ENCODE measurements around the gene A2M. TPM values are rescaled to one million over a fixed set of nuclear protein-coding genes. Genes with fewer than 3 reads are reported as not detected.
A peak's percentile ranks its signal among the peaks of the same experiment; 100 is the strongest.

A2M gene
- total RNA-seq, 2 donors from 2014 or later = 0.26 to 0.28 TPM

GRCh38 chr12:9132008-9132535 lies 16.4 kb upstream of the A2M start:
- H3K4me3 Mint-ChIP-seq = no peak overlapping the region
- no peaks in the 10 kb centered on the region for H3K9me3 Mint-ChIP-seq
- H3K27me3 Mint-ChIP-seq = no peaks in the 10 kb centered on the region
- H3K4me1 Mint-ChIP-seq = peaks cover 3% of the 10 kb centered on the region
- H3K27ac Mint-ChIP-seq = no peak overlapping the region
- no peaks in the 10 kb centered on the region for H3K36me3 Mint-ChIP-seq (ENCODE audit: low read depth)
- ATAC-seq (replicated peaks) = peak; percentile 35

GRCh38 chr12:9130244-9130643 lies 14.5 kb upstream of the A2M start:
- Mint-ChIP-seq H3K27me3 (no peaks in the 10 kb centered on the region), H3K4me3 (no peak overlapping the region), H3K9me3 (no peaks in the 10 kb centered on the region), H3K27ac (no peak overlapping the region), H3K4me1 (peaks cover 3% of the 10 kb centered on the region), H3K36me3 (ENCODE audit: low read depth) (no peaks in the 10 kb centered on the region)
- ATAC-seq (replicated peaks) = no peak

DNA sequence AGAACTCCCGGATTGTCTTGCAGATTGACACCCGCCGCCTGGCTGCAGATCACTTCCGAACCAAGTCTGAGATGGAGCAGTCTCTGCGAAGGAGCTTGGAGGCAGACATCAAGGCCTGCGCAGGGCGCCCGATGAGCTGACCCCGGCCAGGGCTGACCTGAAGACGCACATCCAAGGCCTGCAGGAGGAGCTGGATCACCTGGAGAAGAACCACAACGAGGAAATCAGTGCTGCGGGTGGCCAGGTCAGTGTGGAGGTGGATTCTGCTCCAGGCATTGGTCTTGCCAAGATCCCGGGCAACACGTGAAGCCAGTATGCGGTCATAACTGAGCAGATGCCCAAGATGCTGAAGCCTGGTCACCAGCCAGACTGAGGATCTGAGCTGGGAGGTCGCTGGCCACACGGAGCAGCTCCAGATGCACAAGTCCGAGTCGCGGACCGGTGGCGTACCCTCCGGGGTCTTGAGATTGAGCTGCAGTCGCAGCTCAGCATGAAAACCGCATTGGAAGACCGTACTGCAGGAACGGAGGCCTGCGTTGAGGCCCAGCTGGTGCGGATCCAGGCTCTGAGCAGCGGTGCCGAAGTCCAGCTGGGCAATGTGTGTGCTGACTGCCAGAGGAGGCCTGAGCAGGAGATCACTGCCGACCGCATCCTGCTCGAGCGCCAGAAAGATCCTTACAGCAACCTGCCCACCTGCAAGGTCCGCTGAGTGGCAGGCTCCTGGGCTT lies 12.4 kb upstream of the A2M start:
- H3K36me3 Mint-ChIP-seq (ENCODE audit: low read depth) = no peaks in the 10 kb centered on the region

DNA sequence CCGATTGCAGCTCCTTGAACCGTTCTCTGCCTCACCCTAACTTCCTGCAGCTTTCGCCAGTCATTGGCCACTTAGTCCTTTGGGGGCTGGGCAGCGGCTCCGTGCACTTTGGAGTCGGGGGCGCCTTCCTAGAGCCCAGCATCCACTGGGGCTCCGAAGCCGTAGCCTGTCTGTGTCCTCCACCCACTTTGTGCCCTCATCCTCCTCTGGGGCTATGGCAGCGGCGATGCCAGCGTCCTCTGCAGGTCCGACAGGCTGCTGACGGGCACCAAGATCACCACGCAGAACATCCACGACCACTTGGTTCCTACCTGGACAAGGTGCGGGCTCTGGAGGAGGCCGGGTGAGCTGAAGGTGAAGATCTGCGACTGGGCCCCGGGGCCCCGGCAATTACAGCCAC lies 11.8 kb upstream of the A2M start:
- no peaks in the 10 kb centered on the region for H3K36me3 Mint-ChIP-seq (ENCODE audit: low read depth)
- no peaks in the 10 kb centered on the region for H3K27me3 Mint-ChIP-seq
- H3K27ac Mint-ChIP-seq = no peak overlapping the region
- H3K9me3 Mint-ChIP-seq = no peaks in the 10 kb centered on the region
- no peak overlapping the region for H3K4me3 Mint-ChIP-seq
- no peak for ATAC-seq (replicated peaks)
- peaks cover 3% of the 10 kb centered on the region for H3K4me1 Mint-ChIP-seq

More for the DNA sequence above, 12.4 kb upstream of the A2M start:
- Mint-ChIP-seq H3K27me3 (no peaks in the 10 kb centered on the region), H3K4me3 (no peak overlapping the region), H3K4me1 (peaks cover 3% of the 10 kb centered on the region), H3K27ac (no peak overlapping the region), H3K9me3 (no peaks in the 10 kb centered on the region)
- ATAC-seq (replicated peaks) = no peak

DNA sequence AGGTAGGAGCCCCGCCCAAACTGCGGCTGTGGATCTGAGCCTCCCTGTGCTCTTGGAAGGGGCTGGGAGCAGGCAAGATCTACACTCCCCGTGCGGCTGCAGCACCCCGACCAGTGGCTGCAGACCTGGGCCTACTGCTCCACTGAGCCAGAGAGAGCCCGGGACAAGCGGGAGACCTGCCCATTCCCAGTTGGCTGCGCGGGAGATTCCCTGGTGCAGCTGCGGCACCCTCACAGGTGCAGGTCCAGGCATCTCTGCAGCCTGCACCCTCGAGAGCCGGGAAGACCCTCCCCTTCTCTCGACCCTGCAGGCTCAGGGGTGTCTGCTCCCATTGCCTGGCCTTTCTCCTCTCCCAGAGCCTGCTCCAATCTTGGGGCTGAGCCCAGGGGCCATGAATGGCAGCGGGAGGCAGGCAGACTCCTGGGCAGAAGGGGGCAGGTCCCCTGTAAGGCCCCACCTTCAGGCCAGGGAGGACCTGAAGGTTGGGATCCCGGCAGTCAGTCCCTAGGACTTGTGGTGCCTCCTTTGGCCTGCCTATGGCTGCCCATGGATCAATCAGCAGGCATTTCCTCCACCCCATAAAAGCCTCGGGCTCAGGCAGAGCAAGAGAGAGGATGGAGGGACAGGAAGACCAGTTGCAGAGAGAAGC lies 8.8 kb upstream of the A2M start:
- Mint-ChIP-seq H3K27ac (no peak overlapping the region), H3K4me3 (no peak overlapping the region), H3K36me3 (ENCODE audit: low read depth) (no peaks in the 10 kb centered on the region), H3K4me1 (no peaks in the 10 kb centered on the region), H3K27me3 (no peaks in the 10 kb centered on the region), H3K9me3 (no peaks in the 10 kb centered on the region)
- ATAC-seq (replicated peaks) = no peak

DNA sequence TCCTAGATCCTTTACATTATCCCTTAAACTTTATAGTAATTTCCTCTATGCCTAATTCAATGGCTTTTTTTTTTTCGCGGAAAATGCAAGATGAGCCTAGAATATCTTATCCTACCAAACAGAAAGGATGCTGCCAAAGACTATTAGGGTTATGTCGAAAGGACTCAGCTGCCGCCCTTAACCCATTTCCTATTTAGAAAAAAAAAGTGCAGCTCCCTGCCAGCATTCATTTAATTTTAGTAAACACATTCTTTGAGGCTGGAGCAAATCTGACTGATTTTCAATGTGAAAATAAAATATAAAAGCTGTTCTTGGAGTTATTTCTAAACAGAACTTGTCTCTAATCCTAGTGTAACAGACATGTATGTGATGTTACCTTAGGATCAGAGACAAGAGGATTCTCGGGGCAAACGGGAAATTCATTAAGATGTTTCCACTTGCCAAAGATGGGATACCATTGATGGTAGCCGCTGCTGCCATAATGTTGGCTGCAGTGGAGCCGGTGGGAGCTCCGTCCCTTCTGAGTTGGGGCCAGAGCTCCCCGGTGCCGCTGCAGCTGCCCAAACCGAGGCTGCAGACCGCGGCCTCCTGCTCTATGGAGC lies 8.2 kb upstream of the A2M start:
- Mint-ChIP-seq H3K4me1 (no peaks in the 10 kb centered on the region), H3K9me3 (no peaks in the 10 kb centered on the region), H3K27ac (no peak overlapping the region), H3K36me3 (ENCODE audit: low read depth) (no peaks in the 10 kb centered on the region), H3K27me3 (no peaks in the 10 kb centered on the region), H3K4me3 (no peak overlapping the region)
- no peak for ATAC-seq (replicated peaks)

DNA sequence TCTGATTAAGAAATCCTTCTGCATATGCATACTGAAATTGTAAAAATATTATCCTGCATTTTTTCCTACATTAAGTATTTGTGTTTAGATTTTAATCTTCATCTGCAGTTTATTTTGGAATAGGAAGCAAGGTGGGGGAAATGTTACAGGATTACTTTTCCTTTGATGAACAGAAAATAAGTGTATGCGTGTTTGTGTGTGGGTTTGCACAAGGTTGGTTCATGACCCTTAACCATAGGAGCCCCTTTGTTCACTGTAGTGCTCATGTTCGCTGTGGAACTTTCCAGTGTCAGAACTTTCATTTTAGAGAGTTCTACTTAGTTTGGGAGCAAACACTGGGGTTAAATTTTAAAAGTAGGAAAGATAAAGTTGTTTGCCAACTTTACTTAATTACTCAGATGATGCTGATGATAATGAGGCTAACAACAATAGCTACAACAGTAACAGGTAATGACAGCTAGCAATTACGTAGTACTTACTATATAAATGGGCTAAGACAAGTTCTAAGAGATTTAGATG lies 6.4 kb upstream of the A2M start:
- H3K27me3 Mint-ChIP-seq = no peaks in the 10 kb centered on the region
- no peak overlapping the region for H3K4me3 Mint-ChIP-seq
- no peaks in the 10 kb centered on the region for H3K36me3 Mint-ChIP-seq (ENCODE audit: low read depth)
- no peak overlapping the region for H3K27ac Mint-ChIP-seq
- H3K9me3 Mint-ChIP-seq = no peaks in the 10 kb centered on the region
- peaks cover 4% of the 10 kb centered on the region for H3K4me1 Mint-ChIP-seq
- no peak for ATAC-seq (replicated peaks)

GRCh38 chr12:9120487-9121184 lies 4.9 kb upstream of the A2M start:
- Mint-ChIP-seq H3K36me3 (ENCODE audit: low read depth) (no peaks in the 10 kb centered on the region), H3K27ac (no peak overlapping the region)
- no peak for ATAC-seq (replicated peaks)

DNA sequence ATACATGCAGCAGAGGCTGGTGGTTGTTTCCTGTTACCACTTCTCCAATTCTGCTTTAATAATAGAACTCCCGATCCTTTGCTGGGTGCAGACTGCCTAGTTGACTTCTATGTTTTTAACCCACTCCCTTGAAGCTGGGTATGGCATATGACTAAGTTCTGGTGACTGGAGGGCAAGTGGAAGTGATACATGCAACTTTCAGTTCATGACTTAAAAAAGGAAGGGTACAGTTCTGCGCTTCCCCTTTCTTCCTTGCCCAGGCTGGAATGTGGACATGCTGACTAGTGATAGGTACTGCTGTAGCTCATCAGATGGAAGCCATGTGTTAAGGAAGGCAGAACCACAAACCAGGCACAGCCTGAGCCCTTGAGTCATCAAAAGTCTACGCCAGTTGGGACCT lies 2.4 kb upstream of the A2M start:
- no peak overlapping the region for H3K4me3 Mint-ChIP-seq
- H3K4me1 Mint-ChIP-seq = peaks cover 12% of the 10 kb centered on the region
- H3K27me3 Mint-ChIP-seq = no peaks in the 10 kb centered on the region
- H3K27ac Mint-ChIP-seq = no peak overlapping the region
- H3K36me3 Mint-ChIP-seq (ENCODE audit: low read depth) = peaks cover 3% of the 10 kb centered on the region
- peak; percentile 95 for ATAC-seq (replicated peaks)
- H3K9me3 Mint-ChIP-seq = no peaks in the 10 kb centered on the region

More at GRCh38 chr12:9120487-9121184, 4.9 kb upstream of the A2M start:
- Mint-ChIP-seq H3K4me1 (peaks cover 12% of the 10 kb centered on the region), H3K4me3 (no peak overlapping the region), H3K9me3 (no peaks in the 10 kb centered on the region), H3K27me3 (no peaks in the 10 kb centered on the region)

DNA sequence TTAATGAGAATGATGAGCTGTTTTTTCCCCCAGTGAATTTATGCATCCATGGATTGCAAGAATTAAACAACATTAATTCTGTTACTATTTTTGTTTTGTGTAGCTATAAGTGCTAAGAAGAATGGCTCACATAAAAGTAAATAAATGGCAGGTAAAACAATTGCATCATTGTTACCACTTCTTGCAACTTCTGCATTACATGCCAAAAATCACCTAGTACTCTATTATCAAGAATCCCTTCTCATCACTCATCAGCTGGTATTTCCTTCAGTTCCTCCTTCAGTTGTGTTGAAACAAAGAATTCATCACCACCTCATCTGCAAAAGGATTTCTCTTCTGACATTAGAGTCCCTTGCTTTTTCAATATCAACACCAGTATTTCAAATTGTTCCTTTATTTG lies 773 bp downstream of the A2M start:
- no peak overlapping the region for H3K4me3 Mint-ChIP-seq
- ATAC-seq (replicated peaks) = no peak
- peaks cover 5% of the 10 kb centered on the region for H3K36me3 Mint-ChIP-seq (ENCODE audit: low read depth)
- peaks cover 12% of the 10 kb centered on the region for H3K4me1 Mint-ChIP-seq
- H3K27me3 Mint-ChIP-seq = no peaks in the 10 kb centered on the region
- H3K9me3 Mint-ChIP-seq = no peaks in the 10 kb centered on the region
- H3K27ac Mint-ChIP-seq = no peak overlapping the region

- H3K9me3 Mint-ChIP-seq = no peaks in the 10 kb centered on the region
- ATAC-seq (replicated peaks) = no peak
These were observed 1.8 kb downstream of the A2M start for GRCh38 chr12:9113987-9114309.

GRCh38 chr12:9113296-9113986 lies 2.3 kb downstream of the A2M start:
- Mint-ChIP-seq H3K4me1 (peaks cover 12% of the 10 kb centered on the region), H3K9me3 (no peaks in the 10 kb centered on the region), H3K36me3 (ENCODE audit: low read depth) (peaks cover 5% of the 10 kb centered on the region), H3K4me3 (no peak overlapping the region), H3K27ac (no peak overlapping the region), H3K27me3 (no peaks in the 10 kb centered on the region)
- ATAC-seq (replicated peaks) = no peak

More at GRCh38 chr12:9113987-9114309, 1.8 kb downstream of the A2M start:
- Mint-ChIP-seq H3K27me3 (no peaks in the 10 kb centered on the region), H3K4me3 (no peak overlapping the region), H3K36me3 (ENCODE audit: low read depth) (peaks cover 5% of the 10 kb centered on the region), H3K4me1 (peaks cover 12% of the 10 kb centered on the region), H3K27ac (no peak overlapping the region)

DNA sequence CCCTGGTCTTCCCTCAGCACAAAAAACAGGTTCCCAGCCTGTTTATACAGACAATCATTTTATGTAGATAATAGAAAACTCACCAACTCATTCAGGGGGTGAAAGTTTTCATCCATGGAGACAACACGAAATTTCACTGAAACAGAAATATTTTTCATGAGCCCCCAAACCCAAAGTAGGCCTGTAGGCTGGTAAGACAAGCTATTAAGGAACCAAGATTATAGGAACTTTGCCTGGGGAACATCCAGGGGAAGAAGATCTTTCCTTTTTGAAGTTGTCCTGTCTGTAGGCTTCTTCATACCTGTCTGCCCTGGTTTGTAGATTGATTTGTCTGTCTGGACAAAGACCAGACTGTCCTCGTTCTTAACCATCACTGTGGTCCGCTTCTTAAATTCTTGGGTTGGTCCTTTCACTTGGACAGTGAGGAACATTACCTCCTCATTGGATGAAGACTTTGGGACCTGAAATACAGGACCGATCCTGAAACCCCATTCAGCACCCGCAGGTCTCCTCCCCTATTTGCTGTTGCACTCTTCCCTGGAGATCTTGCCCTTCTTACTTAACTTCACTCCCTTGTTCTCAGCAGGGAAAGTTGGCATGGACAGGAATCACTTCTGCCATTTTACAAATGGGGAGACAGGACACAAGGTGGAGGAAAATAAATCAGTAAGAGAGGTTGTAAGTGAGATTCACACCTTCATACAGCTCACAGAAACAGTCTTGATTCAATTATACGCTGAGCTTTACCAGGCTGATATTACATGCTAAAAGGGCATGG lies 3.5 kb downstream of the A2M start:
- no peak for ATAC-seq (replicated peaks)
- H3K27ac Mint-ChIP-seq = no peak overlapping the region
- no peaks in the 10 kb centered on the region for H3K27me3 Mint-ChIP-seq
- H3K4me3 Mint-ChIP-seq = no peak overlapping the region
- H3K36me3 Mint-ChIP-seq (ENCODE audit: low read depth) = peaks cover 5% of the 10 kb centered on the region
- no peaks in the 10 kb centered on the region for H3K9me3 Mint-ChIP-seq
- H3K4me1 Mint-ChIP-seq = peaks cover 9% of the 10 kb centered on the region

All from activated T-helper 17 cell treated with anti-CD3 and anti-CD28 coated beads, Interleukin-2, amount 50 U/mL, for 72 hours (primary cell).